K562 treated with DMSO at 1 percent for 48 hours (cell line): Measurements from ENCODE around the gene OTUD4. TPM values are rescaled to one million over a fixed set of nuclear protein-coding genes. Genes with fewer than 3 reads are reported as not detected.

ENCODE experiments used
- total RNA-seq: library from RNA; unstranded; fragments of 300-600 nt; gene quantifications from 2 replicates; pipeline ENCODE4 v1.2.3, GENCODE V29; 2022; ENCODE audit warnings: low replicate concordance; ENCODE audit errors: extremely low read depth

The OTUD4 gene, protein sequence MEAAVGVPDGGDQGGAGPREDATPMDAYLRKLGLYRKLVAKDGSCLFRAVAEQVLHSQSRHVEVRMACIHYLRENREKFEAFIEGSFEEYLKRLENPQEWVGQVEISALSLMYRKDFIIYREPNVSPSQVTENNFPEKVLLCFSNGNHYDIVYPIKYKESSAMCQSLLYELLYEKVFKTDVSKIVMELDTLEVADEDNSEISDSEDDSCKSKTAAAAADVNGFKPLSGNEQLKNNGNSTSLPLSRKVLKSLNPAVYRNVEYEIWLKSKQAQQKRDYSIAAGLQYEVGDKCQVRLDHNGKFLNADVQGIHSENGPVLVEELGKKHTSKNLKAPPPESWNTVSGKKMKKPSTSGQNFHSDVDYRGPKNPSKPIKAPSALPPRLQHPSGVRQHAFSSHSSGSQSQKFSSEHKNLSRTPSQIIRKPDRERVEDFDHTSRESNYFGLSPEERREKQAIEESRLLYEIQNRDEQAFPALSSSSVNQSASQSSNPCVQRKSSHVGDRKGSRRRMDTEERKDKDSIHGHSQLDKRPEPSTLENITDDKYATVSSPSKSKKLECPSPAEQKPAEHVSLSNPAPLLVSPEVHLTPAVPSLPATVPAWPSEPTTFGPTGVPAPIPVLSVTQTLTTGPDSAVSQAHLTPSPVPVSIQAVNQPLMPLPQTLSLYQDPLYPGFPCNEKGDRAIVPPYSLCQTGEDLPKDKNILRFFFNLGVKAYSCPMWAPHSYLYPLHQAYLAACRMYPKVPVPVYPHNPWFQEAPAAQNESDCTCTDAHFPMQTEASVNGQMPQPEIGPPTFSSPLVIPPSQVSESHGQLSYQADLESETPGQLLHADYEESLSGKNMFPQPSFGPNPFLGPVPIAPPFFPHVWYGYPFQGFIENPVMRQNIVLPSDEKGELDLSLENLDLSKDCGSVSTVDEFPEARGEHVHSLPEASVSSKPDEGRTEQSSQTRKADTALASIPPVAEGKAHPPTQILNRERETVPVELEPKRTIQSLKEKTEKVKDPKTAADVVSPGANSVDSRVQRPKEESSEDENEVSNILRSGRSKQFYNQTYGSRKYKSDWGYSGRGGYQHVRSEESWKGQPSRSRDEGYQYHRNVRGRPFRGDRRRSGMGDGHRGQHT
- total RNA-seq = not detected in 2 replicates

DNA sequence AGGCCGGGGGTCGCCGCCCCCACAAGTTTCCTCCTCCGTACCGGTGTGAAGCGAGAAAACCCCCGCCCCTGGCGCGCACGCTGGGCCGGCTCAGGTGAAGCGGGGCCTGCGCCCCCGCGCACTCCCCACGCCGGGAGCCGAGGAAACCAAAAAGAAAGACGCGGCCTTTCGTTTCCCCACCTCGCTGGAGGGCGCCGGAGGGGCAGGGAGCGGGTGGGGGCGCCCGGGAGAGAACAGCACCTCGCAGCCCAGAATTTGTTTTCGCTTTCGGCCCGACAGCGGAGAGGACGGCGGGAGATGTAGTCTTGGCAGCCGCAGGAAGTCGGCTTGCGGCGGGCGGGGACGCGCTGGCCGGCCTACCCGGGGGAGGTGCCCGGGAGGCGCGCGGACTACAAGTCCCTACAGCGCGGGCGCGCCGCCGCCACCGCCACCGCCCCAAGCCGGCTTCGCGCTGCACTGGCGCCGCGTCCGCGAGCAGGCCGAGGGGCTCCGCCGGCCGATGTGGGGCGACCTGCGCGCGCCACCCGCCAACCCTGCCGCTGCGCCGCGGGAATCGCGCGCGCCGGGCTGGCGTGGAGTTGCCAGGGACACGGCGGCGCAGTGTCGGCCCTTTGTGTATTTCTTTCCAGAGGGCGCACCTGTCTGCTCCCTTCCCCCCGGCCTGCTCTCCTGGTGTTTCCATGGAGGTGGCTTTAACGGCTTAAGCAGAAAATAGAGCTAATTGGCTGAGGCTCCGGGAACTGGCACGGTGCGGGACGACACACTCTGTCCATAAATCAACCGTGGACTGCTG, at the start of gene OTUD4:
OTUD4 (minus strand) TSS at position 292 of the 793 bp plus-strand sequence. CDS start 616 bp downstream, outside the sequence.

DNA sequence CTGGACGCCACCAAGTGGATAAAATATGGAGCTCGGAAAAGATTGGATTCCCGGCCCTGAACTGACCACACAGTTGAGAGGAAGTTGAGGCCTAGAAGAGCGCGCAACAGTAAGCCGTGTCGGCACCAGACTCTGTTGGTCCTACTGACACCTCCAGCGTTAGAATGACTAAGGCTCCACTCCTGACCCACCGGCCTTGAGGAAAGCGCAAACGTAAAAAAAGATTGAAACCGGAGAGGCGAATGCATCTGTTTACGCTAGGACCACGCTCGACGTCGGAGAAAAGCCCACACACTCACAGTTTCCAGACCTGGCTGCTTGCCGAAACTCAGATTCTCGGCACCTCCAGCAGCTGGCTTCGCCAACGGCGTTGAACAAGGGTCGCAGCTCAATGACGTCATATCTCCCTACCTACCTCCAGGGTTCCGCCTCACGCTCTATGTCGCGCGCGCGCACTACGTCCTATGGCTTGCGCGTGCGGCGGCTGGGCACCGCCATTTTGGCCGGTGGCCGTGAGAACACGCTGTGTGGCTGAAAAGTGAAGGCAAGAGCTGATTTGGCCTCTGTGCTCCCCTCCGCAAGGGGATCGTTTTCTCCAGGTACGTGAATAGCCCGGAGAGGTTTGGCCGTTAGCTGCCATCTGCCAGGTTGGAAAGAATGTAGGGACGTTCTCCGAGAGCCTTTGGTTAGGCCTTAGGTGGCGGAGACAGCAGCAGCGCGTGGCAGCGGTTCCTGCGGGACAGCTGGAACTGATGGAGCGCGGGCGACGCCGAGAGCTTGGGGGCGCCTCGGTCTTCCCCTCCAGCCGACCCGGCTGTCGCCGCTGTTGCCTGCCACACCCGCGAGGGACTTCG, 82.3 kb downstream of the OTUD4 start, which contains the start of the genes ABCE1 and ANAPC10:
ABCE1 (plus strand) TSS at position 491 of the 854 bp plus-strand sequence. CDS start 6,102 bp downstream, outside the sequence.
ANAPC10 (minus strand) TSS at position 376 of the 854 bp plus-strand sequence. CDS start 2,097 bp downstream, outside the sequence.

Other genes with a start within 250 kb of the OTUD4 start
- not detected in 2 replicates for gene ANAPC10, start 82.4 kb downstream of the OTUD4 start, total RNA-seq
- gene ABCE1, start 82.3 kb downstream of the OTUD4 start, total RNA-seq = not detected in 2 replicates